ENCODE measurements around the gene URGCP. TPM values are rescaled to one million over a fixed set of nuclear protein-coding genes. Genes with fewer than 3 reads are reported as not detected.

The URGCP gene
- 25.7 and 25.8 TPM in 2 replicates for total RNA-seq

GRCh38 chr7:43906331-43907010 lies at the start of gene URGCP:
TSS of gene URGCP (minus strand) at chr7:43906596. CDS start at chr7:43906575, 21 bp downstream.

GRCh38 chr7:43925984-43926797 lies 19.8 kb upstream of the URGCP start, which contains the start of gene UBE2D4:
TSS of gene UBE2D4 (plus strand) at chr7:43926436. CDS start at chr7:43926533, 97 bp downstream.

GRCh38 chr7:43869006-43869866 lies 37.2 kb downstream of the URGCP start, which contains the start of gene MRPS24:
TSS of gene MRPS24 (minus strand) at chr7:43869517. CDS start at chr7:43869495, 22 bp downstream.

Other genes starting within 250 kb of the URGCP start
- 37.6 and 49.0 TPM in 2 replicates for gene COA1, start 177.1 kb downstream of the URGCP start, total RNA-seq
- 26.7 and 31.5 TPM in 2 replicates for gene BLVRA, start 147.9 kb downstream of the URGCP start, total RNA-seq
- gene MRPS24, start 37.1 kb downstream of the URGCP start, total RNA-seq: 37.0 and 67.1 TPM in 2 replicates
- gene UBE2D4, start 19.8 kb upstream of the URGCP start, total RNA-seq: 8.6 and 9.8 TPM in 2 replicates
- not detected in 2 replicates for gene SPDYE1, start 91.3 kb upstream of the URGCP start, total RNA-seq
- gene DBNL, start 138.1 kb upstream of the URGCP start, total RNA-seq: 125 and 154 TPM in 2 replicates
- not detected in 2 replicates for gene PGAM2, start 159.0 kb upstream of the URGCP start, total RNA-seq
- 7.4 and 14.7 TPM in 2 replicates for gene POLM, start 175.9 kb upstream of the URGCP start, total RNA-seq
- 34.4 and 72.7 TPM in 2 replicates for gene AEBP1, start 197.7 kb upstream of the URGCP start, total RNA-seq
- 53.2 and 78.5 TPM in 2 replicates for gene POLD2, start 217.0 kb upstream of the URGCP start, total RNA-seq
- not detected in 2 replicates for gene MYL7, start 234.7 kb upstream of the URGCP start, total RNA-seq